Measurements from ENCODE around the gene S100A3.
"Not testable (repeated sequence)": the region's sequence is repeated elsewhere in the genome, so short reads cannot be mapped to it uniquely, and the experiment has no call there.

The S100A3 gene

GRCh38 chr1:153548722-153549688 is at the start of gene S100A3:
TSS of gene S100A3 (minus strand) at chr1:153549258. CDS start at chr1:153548485, 773 bp downstream.
- no peak for DNase-seq

GRCh38 chr1:153598309-153599172 is 49.5 kb upstream of the S100A3 start:
- DNase-seq = peak; percentile 39

- peak; percentile 42 for DNase-seq
Observed at GRCh38 chr1:153597206-153597605, 48.1 kb upstream of the S100A3 start.

- no peak for DNase-seq
Observed at GRCh38 chr1:153592748-153593147, 43.7 kb upstream of the S100A3 start.

- no peak for DNase-seq
Observed at GRCh38 chr1:153588482-153588881, 39.4 kb upstream of the S100A3 start.

- not testable (repeated sequence) for DNase-seq
Observed at GRCh38 chr1:153588033-153588432, 39.0 kb upstream of the S100A3 start.

- DNase-seq = no peak
Observed at GRCh38 chr1:153587314-153587713, 38.3 kb upstream of the S100A3 start.

- no peak for DNase-seq
Observed at GRCh38 chr1:153586347-153586746, 37.3 kb upstream of the S100A3 start.

GRCh38 chr1:153585006-153585405 is 35.9 kb upstream of the S100A3 start:
- no peak for DNase-seq

- DNase-seq = no peak
Observed at GRCh38 chr1:153583976-153584375, 34.9 kb upstream of the S100A3 start.

GRCh38 chr1:153583514-153583913 is 34.5 kb upstream of the S100A3 start:
- not testable (repeated sequence) for DNase-seq

- DNase-seq = not testable (repeated sequence)
Observed at GRCh38 chr1:153582836-153583235, 33.8 kb upstream of the S100A3 start.

GRCh38 chr1:153578936-153579335 is 29.9 kb upstream of the S100A3 start:
- no peak for DNase-seq

- DNase-seq = no peak
Observed at GRCh38 chr1:153578490-153578889, 29.4 kb upstream of the S100A3 start.

GRCh38 chr1:153577624-153578051 is 28.6 kb upstream of the S100A3 start:
- no peak for DNase-seq

- DNase-seq = no peak
Observed at GRCh38 chr1:153577138-153577537, 28.1 kb upstream of the S100A3 start.

GRCh38 chr1:153575497-153575896 is 26.4 kb upstream of the S100A3 start:
- not testable (repeated sequence) for DNase-seq

- not testable (repeated sequence) for DNase-seq
Observed at GRCh38 chr1:153575081-153575491, 26.0 kb upstream of the S100A3 start.

GRCh38 chr1:153573351-153573750 is 24.3 kb upstream of the S100A3 start:
- no peak for DNase-seq

GRCh38 chr1:153572569-153573015 is 23.5 kb upstream of the S100A3 start:
- peak; percentile 83 for DNase-seq

GRCh38 chr1:153571706-153572105 is 22.6 kb upstream of the S100A3 start:
- DNase-seq = no peak

- DNase-seq = no peak
Observed at GRCh38 chr1:153570874-153571273, 21.8 kb upstream of the S100A3 start.

- no peak for DNase-seq
Observed at GRCh38 chr1:153569465-153569864, 20.4 kb upstream of the S100A3 start.
